GM12878 (cell line): ENCODE measurements around the gene CFB. TPM values are rescaled to one million over a fixed set of nuclear protein-coding genes. Genes with fewer than 3 reads are reported as not detected.

ENCODE experiments used
- ATAC-seq: fragments of 200-7000 bp; cut with Tn5 transposase; 3 replicates; pipeline ENCODE4 v1.9.1; 2020; ENCODE audit warnings: mild to moderate bottlenecking, moderate library complexity
- BruUV-seq: library from RNA; stranded (reverse); fragments of 400-500 nt; replicated peaks from 2 replicates; lab custom pipeline; 2021; lab: Mats Ljungman, UMichigan
- CTCF ChIA-PET: fragments of 300-600 bp; sonication (Branson Sonifier 250); formaldehyde crosslinking; extraction: SDS; loops from one replicate; lab custom pipeline; 2021; ENCODE audit warnings: inconsistent platforms; lab: Yijun Ruan, JAX
- POLR2A ChIA-PET: fragments of 350-600 bp; formaldehyde crosslinking; extraction: SDS; loops from one replicate; lab custom pipeline; 2021; ENCODE audit warnings: inconsistent platforms; lab: Charles Lee
- RAD21 ChIA-PET: fragments of 300-600 bp; sonication (Branson Sonifier 250); formaldehyde crosslinking; loops from one replicate; lab custom pipeline; 2023; ENCODE audit warnings: antibody characterized with exemption; ENCODE audit not compliant: unreplicated experiment; lab: Charles Lee
- SMC1A ChIA-PET: fragments of 300-600 bp; sonication (Branson Sonifier 250); formaldehyde crosslinking; loops from one replicate; lab custom pipeline; 2023; ENCODE audit not compliant: unreplicated experiment, uncharacterized antibody; lab: Charles Lee
- DNase-seq: peaks from one replicate; pipeline ENCODE4 v3.0.0-alpha.2; 2011; ENCODE audit warnings: low read depth, low spot score
- FAIRE-seq: peaks from 3 replicates; lab custom pipeline; 2011; peaks lifted over from hg19 to GRCh38; lab: Jason Lieb, UNC
- H2AFZ ChIP-seq: 2 replicates; pipeline ENCODE4 v1.6.0; 2011; ENCODE audit warnings: low read depth, low read length, control low read depth; ENCODE audit not compliant: control insufficient read depth
- H3K27ac ChIP-seq: 2 replicates; pipeline ENCODE4 v1.5.1; 2011; ENCODE audit warnings: control low read depth; ENCODE audit not compliant: control insufficient read depth, insufficient read depth
- H3K27me3 ChIP-seq, 2 experiments: replicated peaks in 1 of 2; 2 replicates each; pipeline versions ENCODE4 v1.6.0 to v1.6.1; 2011; ENCODE audit warnings: low read length in 1 of 2; ENCODE audit not compliant: control insufficient read depth in 2 of 2, insufficient read depth in 2 of 2
- H3K36me3 ChIP-seq, 2 experiments: 2 replicates each; pipeline ENCODE4 v1.5.1; 2011; ENCODE audit warnings: low read length in 1 of 2; ENCODE audit not compliant: control insufficient read depth in 2 of 2, insufficient read depth in 2 of 2
- H3K4me1 ChIP-seq: 2 replicates; pipeline ENCODE4 v1.6.1; 2011; ENCODE audit warnings: mild to moderate bottlenecking, low read length, moderate library complexity, mixed read lengths; ENCODE audit not compliant: control insufficient read depth, insufficient read depth
- H3K4me2 ChIP-seq: 2 replicates; pipeline ENCODE4 v1.6.0; 2011; ENCODE audit warnings: control low read depth; ENCODE audit not compliant: control insufficient read depth, insufficient read depth
- H3K4me3 ChIP-seq: fragments of 200-600 bp; sonication (generic); 2 replicates; pipeline ENCODE4 v1.5.1; 2016
- H3K79me2 ChIP-seq: 2 replicates; pipeline ENCODE4 v1.6.0; 2011; ENCODE audit warnings: low read length; ENCODE audit not compliant: control insufficient read depth, insufficient read depth
- H3K9ac ChIP-seq: 2 replicates; pipeline ENCODE4 v1.8.0; 2011; ENCODE audit warnings: low read length, control low read depth, mixed read lengths; ENCODE audit not compliant: control insufficient read depth, insufficient read depth
- H3K9me3 ChIP-seq: replicated peaks from 3 replicates; pipeline ENCODE4 v1.5.1; 2011; ENCODE audit warnings: mild to moderate bottlenecking, low read length; ENCODE audit not compliant: control insufficient read depth, insufficient read depth
- H4K20me1 ChIP-seq: 2 replicates; pipeline ENCODE4 v1.6.0; 2011; ENCODE audit not compliant: control insufficient read depth, insufficient read depth
- CBFB ChIP-seq: IDR thresholded peaks from 2 replicates; pipeline ENCODE4 v1.6.1; 2016; ENCODE audit warnings: antibody characterized with exemption, low read depth
- DPF2 ChIP-seq: fragments of 450-650 bp; IDR thresholded peaks from 2 replicates; pipeline ENCODE4 v1.6.1; 2017; ENCODE audit warnings: mild to moderate bottlenecking
- FOXK2 ChIP-seq: fragments of 450-650 bp; IDR thresholded peaks from 2 replicates; pipeline ENCODE4 v1.6.1; 2017; ENCODE audit warnings: mild to moderate bottlenecking, moderate library complexity
- HDAC2 ChIP-seq: fragments of 200-600 bp; sonication (generic); IDR thresholded peaks from 2 replicates; pipeline ENCODE4 v1.6.1; 2017
- HSF1 ChIP-seq: fragments of 150-350 bp; IDR thresholded peaks from 2 replicates; pipeline ENCODE4 v1.6.1; 2014; ENCODE audit warnings: mild to moderate bottlenecking, low read depth, low read length
- JUND ChIP-seq: IDR thresholded peaks from 2 replicates; pipeline ENCODE4 v1.6.1; 2012; ENCODE audit warnings: low read depth, mild to moderate bottlenecking, low read length, improper control_type of control experiment, moderate library complexity
- PAX8 ChIP-seq: fragments of 450-650 bp; IDR thresholded peaks from 2 replicates; pipeline ENCODE4 v1.6.1; 2017; ENCODE audit warnings: mild to moderate bottlenecking, moderate library complexity
- POLR2AphosphoS2 ChIP-seq: IDR thresholded peaks from 2 replicates; pipeline ENCODE4 v1.6.1; 2011; ENCODE audit warnings: low read depth, mild to moderate bottlenecking, low read length, improper control_type of control experiment, moderate library complexity
- SMARCA5 ChIP-seq: fragments of 450-650 bp; IDR thresholded peaks from 2 replicates; pipeline ENCODE4 v1.6.1; 2017; ENCODE audit warnings: mild to moderate bottlenecking
- ZNF217 ChIP-seq: fragments of 450-650 bp; IDR thresholded peaks from 2 replicates; pipeline ENCODE4 v1.6.1; 2017; ENCODE audit warnings: antibody characterized with exemption, mild to moderate bottlenecking
- WGBS: methylation state at CpG from one replicate; pipeline ENCODE4 v1.1.6; 2016; ENCODE audit warnings: low lambda C conversion rate; ENCODE audit not compliant: insufficient replicate concordance, insufficient coverage; ENCODE audit errors: missing lambda C conversion rate; 5-methylcytosine and 5-hydroxymethylcytosine counted together
- in situ Hi-C: fragments of 300-500 bp; cut with MboI; formaldehyde crosslinking; loops from 9 replicates; pipeline ENCODE4 v1.14.3; 2018; ENCODE audit warnings: mixed read lengths
- intact Hi-C: fragments of 100-400 bp; cut with micrococcal nuclease; formaldehyde crosslinking; loops from one replicate; pipeline ENCODE4 v1.14.2; 2022; ENCODE audit not compliant: unreplicated experiment
- polyA plus RNA-seq, 11 experiments: library from polyadenylated mRNA; depleted of rRNA in 4 of 11; unstranded in 6 of 11; stranded (reverse) in 5 of 11; fragments of >200 nt; fragmentation: Nextera tagmentation in 4 of 11; fragmentation: Illumina TruSeq in 1 of 11; extraction: Ambion mirVana in 4 of 11; extraction: Trizol in 1 of 11; gene quantifications; 1 replicate in 1 of 11; 2 replicates in 10 of 11; pipeline versions ENCODE4 v1.2.1 to v1.2.3, GENCODE V29; 2011 to 2016; ENCODE audit warnings: inconsistent platforms in 2 of 11, missing spikeins in 2 of 11, low read depth in 1 of 11
- total RNA-seq, 4 experiments: library from RNA; depleted of rRNA in 3 of 4; stranded (reverse); fragments of >200 nt in 3 of 4; fragmentation: Illumina TruSeq in 1 of 4; extraction: Trizol in 1 of 4; gene quantifications; 2 replicates each; pipeline versions ENCODE4 v1.2.1 to v1.2.3, GENCODE V29; 2013 to 2021

Gene CFB
- total and polyA plus RNA-seq, 10 of the 15 experiments (the other 5 are each of a cell fraction or from before 2014, with no cell fraction given): 0.09 to 1.7 (median 0.44) TPM; not detected in 7

- intact Hi-C loops (no loop called here), in situ Hi-C loops (no loop called here)
- ATAC-seq (no peak), FAIRE-seq (no peak), DNase-seq (no peak)
- Histone ChIP-seq H3K9ac (no peak overlapping the region), H3K9me3 (peaks cover 1% of the 10 kb centered on the region; the same call in 1 of the 3 replicates), H3K79me2 (no peaks in the 10 kb centered on the region), H3K27me3 (no peaks in the 10 kb centered on the region), H4K20me1 (no peaks in the 10 kb centered on the region), H3K4me3 (no peak overlapping the region), H3K36me3 (no peaks in the 10 kb centered on the region), H3K4me1 (no peaks in the 10 kb centered on the region), H2AFZ (no peak overlapping the region), H3K4me2 (no peak overlapping the region), H3K27ac (no peak overlapping the region)
- no TSS peak for BruUV-seq
- SMC1A ChIA-PET: no interaction called here
- TF ChIP-seq DPF2 (no peak), HSF1 (no peak), SMARCA5 (no peak), FOXK2 (no peak), JUND (no peak), HDAC2 (no peak), CBFB (no peak), POLR2AphosphoS2 (no peak), PAX8 (no peak), ZNF217 (no peak)
- CTCF ChIA-PET: interaction anchor here (1.0 kb wide), 1 partner anchor 191 kb away, joined by 3 read pairs; no protein-coding TSS in a partner anchor
- RAD21 ChIA-PET: no interaction called here
- 26% methylated on average over 11 of the region's 11 CpGs for WGBS
- POLR2A ChIA-PET: no interaction called here
Measured at GRCh38 chr6:31927863-31928671, 17.8 kb upstream of the CFB start.
